22Rv1 (cell line): ENCODE results near the gene TMEM209.

Experiments
- CTCF ChIP-seq: fragments of 450-650 bp; IDR thresholded peaks from 2 replicates; pipeline ENCODE4 v1.5.1; 2017; ENCODE audit warnings: mild to moderate bottlenecking
- ZFX ChIP-seq: fragments of 450-650 bp; IDR thresholded peaks from 2 replicates; pipeline ENCODE4 v1.6.1; 2017; ENCODE audit warnings: antibody characterized with exemption, borderline replicate concordance

GRCh38 chr7:130218806-130219620 lies 13.8 kb upstream of the TMEM209 start:
- TF ChIP-seq CTCF = no peak
- TF ChIP-seq ZFX = no peak
